ENCODE measurements around the gene SMIM28.

DNA sequence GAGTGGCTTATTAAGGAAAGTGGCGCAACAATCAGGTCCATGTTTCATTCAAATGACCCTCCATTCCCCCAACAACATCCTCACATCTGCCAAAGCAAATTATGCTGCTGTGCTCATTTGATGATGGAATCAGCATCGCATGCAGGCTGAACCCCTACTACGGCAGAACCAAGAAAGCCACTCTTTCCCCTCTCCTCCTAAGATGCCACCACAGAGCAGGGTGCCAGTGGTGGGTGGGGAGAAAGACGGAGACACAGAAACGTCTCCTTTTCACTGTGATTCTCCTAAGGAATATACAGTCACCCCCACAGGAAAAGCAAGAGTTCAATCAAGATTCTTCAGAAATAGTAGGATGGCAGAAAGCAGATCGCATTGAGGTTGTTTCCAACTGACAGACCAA lies 43.4 kb downstream of the SMIM28 start:
- no peak for TF ChIP-seq ZNF292 (tag by site-specific recombination; IDR thresholded peaks at IDR 0.05; ENCODE audit: borderline replicate concordance, low read depth)
- TF ChIP-seq, protein P1, sequence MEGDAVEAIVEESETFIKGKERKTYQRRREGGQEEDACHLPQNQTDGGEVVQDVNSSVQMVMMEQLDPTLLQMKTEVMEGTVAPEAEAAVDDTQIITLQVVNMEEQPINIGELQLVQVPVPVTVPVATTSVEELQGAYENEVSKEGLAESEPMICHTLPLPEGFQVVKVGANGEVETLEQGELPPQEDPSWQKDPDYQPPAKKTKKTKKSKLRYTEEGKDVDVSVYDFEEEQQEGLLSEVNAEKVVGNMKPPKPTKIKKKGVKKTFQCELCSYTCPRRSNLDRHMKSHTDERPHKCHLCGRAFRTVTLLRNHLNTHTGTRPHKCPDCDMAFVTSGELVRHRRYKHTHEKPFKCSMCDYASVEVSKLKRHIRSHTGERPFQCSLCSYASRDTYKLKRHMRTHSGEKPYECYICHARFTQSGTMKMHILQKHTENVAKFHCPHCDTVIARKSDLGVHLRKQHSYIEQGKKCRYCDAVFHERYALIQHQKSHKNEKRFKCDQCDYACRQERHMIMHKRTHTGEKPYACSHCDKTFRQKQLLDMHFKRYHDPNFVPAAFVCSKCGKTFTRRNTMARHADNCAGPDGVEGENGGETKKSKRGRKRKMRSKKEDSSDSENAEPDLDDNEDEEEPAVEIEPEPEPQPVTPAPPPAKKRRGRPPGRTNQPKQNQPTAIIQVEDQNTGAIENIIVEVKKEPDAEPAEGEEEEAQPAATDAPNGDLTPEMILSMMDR (tag by site-specific recombination; IDR thresholded peaks at IDR 0.05): no peak
- no peak for TF ChIP-seq ZNF501 (tag by site-specific recombination; IDR thresholded peaks at IDR 0.05)
- TF ChIP-seq BCL11B (tag by site-specific recombination; IDR thresholded peaks at IDR 0.05; ENCODE audit: low read depth): no peak
- no peak for TF ChIP-seq MYNN (tag by site-specific recombination; IDR thresholded peaks at IDR 0.05; ENCODE audit: borderline replicate concordance)
- TF ChIP-seq ZNF132 (tag by site-specific recombination; IDR thresholded peaks at IDR 0.05; ENCODE audit: borderline replicate concordance): no peak
- TF ChIP-seq ZNF274 (IDR thresholded peaks at IDR 0.05; ENCODE audit: low read length): no peak
- no peak for TF ChIP-seq ZNF274 (tag by site-specific recombination; IDR thresholded peaks at IDR 0.05; ENCODE audit: borderline replicate concordance)
- no peak for TF ChIP-seq ZSCAN30 (tag by site-specific recombination; IDR thresholded peaks at IDR 0.05)
- no peak for TF ChIP-seq REPIN1 (tag by site-specific recombination; IDR thresholded peaks at IDR 0.05; ENCODE audit: low read depth)
- TF ChIP-seq ZNF114 (tag by site-specific recombination; IDR thresholded peaks at IDR 0.05): no peak
- TF ChIP-seq ZNF624 (tag by site-specific recombination; IDR thresholded peaks at IDR 0.05): no peak
- TF ChIP-seq, protein P2, sequence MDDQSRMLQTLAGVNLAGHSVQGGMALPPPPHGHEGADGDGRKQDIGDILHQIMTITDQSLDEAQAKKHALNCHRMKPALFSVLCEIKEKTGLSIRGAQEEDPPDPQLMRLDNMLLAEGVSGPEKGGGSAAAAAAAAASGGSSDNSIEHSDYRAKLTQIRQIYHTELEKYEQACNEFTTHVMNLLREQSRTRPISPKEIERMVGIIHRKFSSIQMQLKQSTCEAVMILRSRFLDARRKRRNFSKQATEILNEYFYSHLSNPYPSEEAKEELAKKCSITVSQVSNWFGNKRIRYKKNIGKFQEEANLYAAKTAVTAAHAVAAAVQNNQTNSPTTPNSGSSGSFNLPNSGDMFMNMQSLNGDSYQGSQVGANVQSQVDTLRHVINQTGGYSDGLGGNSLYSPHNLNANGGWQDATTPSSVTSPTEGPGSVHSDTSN (CRISPR knock-in tag; IDR thresholded peaks at IDR 0.05): no peak

Data from HEK293 (cell line).